GM12891 (cell line): ENCODE measurements around the gene SLC49A4.

ENCODE experiments used
- PAX5 ChIP-seq: IDR thresholded peaks from 2 replicates; pipeline ENCODE4 v1.6.1; 2011; ENCODE audit warnings: low read length, moderate library complexity, mild to moderate bottlenecking; ENCODE audit not compliant: insufficient read depth, severe bottlenecking
- POLR2A ChIP-seq: IDR thresholded peaks from 2 replicates; pipeline ENCODE4 v1.6.1; 2011; ENCODE audit warnings: low read depth, low read length, control low read depth
- POLR2AphosphoS5 ChIP-seq: IDR thresholded peaks from 2 replicates; pipeline ENCODE4 v1.6.1; 2011; ENCODE audit warnings: low read depth, low read length, control low read depth
- POU2F2 ChIP-seq: IDR thresholded peaks from 2 replicates; pipeline ENCODE4 v1.6.1; 2011; ENCODE audit warnings: low read depth, mild to moderate bottlenecking, control low read depth, low read length, moderate library complexity
- SPI1 ChIP-seq: IDR thresholded peaks from 2 replicates; pipeline ENCODE4 v1.6.1; 2011; ENCODE audit warnings: low read depth, low read length, control low read depth
- TAF1 ChIP-seq: IDR thresholded peaks from 2 replicates; pipeline ENCODE4 v1.6.1; 2011; ENCODE audit warnings: low read depth, low read length, control low read depth

DNA sequence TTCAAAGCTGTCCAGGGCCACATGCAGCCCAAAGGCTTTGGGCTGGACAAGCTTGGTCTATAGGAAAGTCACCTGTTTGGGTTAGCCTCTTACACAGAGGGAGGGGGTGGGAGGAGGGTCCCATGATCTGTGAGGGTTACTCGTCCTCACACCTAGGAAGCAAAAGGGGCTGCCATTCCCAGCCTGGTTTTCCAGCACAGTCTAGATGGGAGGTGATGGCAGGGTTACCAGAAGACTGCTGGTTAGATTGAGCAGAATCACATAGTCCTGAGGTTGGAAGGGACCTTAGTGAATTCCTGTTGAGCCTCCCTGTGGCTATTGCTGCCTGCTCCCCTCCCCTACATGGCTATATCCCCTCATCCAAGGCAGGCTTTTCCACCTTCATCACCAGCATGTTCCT, 130.9 kb downstream of the SLC49A4 start:
- no peak for TF ChIP-seq POLR2AphosphoS5
- TF ChIP-seq POLR2A, result no peak
- no peak for TF ChIP-seq SPI1
- no peak for TF ChIP-seq TAF1
- TF ChIP-seq PAX5, result no peak
- TF ChIP-seq POU2F2, result no peak
